ENCODE measurements around the gene LHX2. TPM values are rescaled to one million over a fixed set of nuclear protein-coding genes. Genes with fewer than 3 reads are reported as not detected.

LHX2 gene
- total RNA-seq, 4 donors from 2014 or later: not detected

- peaks cover 0 to 63% (median 43%) of the 10 kb centered on the region in 4 donors for H3K4me1 ChIP-seq
- H3K36me3 ChIP-seq: no peaks in the 10 kb centered on the region
- TF ChIP-seq CTCF (IDR thresholded peaks at IDR 0.05) (no peak), POLR2A (IDR thresholded peaks at IDR 0.05) (no peak)
- DNase-seq: no peak
- H3K4me3 ChIP-seq: no peak overlapping the region
- H3K27me3 ChIP-seq: peaks cover 0 to 97% of the 10 kb centered on the region in 2 donors
- no peak overlapping the region for H3K27ac ChIP-seq
- H3K9me3 ChIP-seq: no peaks in the 10 kb centered on the region
Measured at GRCh38 chr9:124013309-124014210, 2.0 kb downstream of the LHX2 start.

DNA sequence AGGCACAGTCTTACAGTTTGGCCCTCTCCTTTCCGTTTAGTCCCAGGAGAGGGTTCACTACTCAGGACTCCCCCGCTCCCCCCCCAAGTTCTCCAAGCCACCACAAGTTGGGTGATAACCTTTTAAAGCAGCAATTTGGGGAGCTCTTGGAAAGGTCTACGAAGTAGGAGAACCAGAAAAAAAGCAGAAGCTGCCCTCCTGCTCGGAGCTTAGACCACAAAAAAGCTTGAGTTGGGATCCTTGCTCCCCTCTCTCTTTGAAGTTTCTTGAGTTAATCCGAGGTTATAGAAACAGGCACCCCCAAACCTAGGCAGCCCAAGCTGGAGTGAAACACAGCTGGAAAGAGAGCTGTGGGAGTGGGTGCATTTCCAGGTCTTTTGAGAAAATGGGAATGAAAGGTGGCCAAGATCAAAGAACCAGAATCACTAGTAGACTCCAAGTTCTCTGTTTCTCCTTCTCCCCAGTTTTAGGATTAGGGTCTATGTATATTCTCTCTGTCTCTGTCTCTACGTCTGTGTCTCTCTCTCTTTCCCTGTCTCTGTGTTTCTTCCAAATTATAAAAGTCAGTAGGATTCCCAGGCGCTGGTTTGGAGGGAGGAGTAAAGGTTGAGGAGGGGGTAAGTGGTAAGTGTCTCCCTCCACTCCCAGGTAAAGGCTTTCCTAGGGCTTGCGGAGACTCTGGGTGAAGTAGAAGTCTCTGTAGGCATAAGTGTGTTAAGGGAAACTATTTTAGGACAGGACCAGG, 2.8 kb downstream of the LHX2 start:
- H3K36me3 ChIP-seq: no peaks in the 10 kb centered on the region

GRCh38 chr9:124014956-124015660, 3.5 kb downstream of the LHX2 start:
- Histone ChIP-seq H3K4me3 (no peak overlapping the region), H3K36me3 (no peaks in the 10 kb centered on the region), H3K4me1 (peaks cover 0 to 58% (median 39%) of the 10 kb centered on the region in 4 donors), H3K27ac (no peak overlapping the region), H3K9me3 (no peaks in the 10 kb centered on the region), H3K27me3 (peaks cover 0 to 97% of the 10 kb centered on the region in 2 donors)
- TF ChIP-seq POLR2A (IDR thresholded peaks at IDR 0.05): no peak
- no peak for TF ChIP-seq CTCF (IDR thresholded peaks at IDR 0.05)
- no peak for DNase-seq

More for the DNA sequence above, 2.8 kb downstream of the LHX2 start:
- Histone ChIP-seq H3K27ac (no peak overlapping the region), H3K9me3 (no peaks in the 10 kb centered on the region), H3K4me3 (no peak overlapping the region), H3K4me1 (peaks cover 0 to 58% (median 39%) of the 10 kb centered on the region in 4 donors), H3K27me3 (peaks cover 0 to 97% of the 10 kb centered on the region in 2 donors)
- DNase-seq: no peak
- TF ChIP-seq POLR2A (IDR thresholded peaks at IDR 0.05) (no peak), CTCF (IDR thresholded peaks at IDR 0.05) (no peak)

- Histone ChIP-seq H3K27ac (no peak overlapping the region), H3K27me3 (peaks cover 0 to 96% of the 10 kb centered on the region in 2 donors), H3K4me3 (no peak overlapping the region), H3K36me3 (no peaks in the 10 kb centered on the region), H3K4me1 (peaks cover 0 to 58% (median 39%) of the 10 kb centered on the region in 4 donors), H3K9me3 (no peaks in the 10 kb centered on the region)
- no peak for DNase-seq
- TF ChIP-seq POLR2A (IDR thresholded peaks at IDR 0.05): no peak
- no peak for TF ChIP-seq CTCF (IDR thresholded peaks at IDR 0.05)
Measured at GRCh38 chr9:124015661-124016131, 4.1 kb downstream of the LHX2 start.
